ENCODE results near the gene GTF2A1L. TPM values are rescaled to one million over a fixed set of nuclear protein-coding genes. Genes with fewer than 3 reads are reported as not detected.

The GTF2A1L gene
- total RNA-seq, 1 donor from 2014 or later, result not detected

DNA sequence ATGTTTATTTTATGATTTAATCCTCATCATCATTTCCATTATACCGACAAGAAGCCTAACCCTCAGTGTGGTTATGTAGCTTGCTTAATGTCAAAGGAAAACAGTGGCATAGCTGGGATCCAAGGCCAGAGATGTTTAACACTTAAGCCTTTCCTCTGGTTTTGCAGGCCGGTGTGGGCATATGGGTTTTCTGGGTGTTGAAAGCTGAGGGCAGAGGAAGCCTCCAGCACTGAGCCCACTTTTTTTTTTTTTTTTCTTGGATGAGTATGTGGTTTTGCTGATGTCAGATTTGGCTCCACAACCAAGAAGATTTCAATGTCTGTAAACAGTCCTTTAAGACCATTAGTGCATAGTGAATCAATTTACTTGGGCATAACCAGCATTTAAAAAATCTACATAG lies 96.6 kb downstream of the GTF2A1L start:
- no peaks in the 10 kb centered on the region for H3K4me1 Mint-ChIP-seq (ENCODE audit: low read depth)
- H3K27ac Mint-ChIP-seq, result no peak overlapping the region
- H3K9me3 Mint-ChIP-seq, result no peaks in the 10 kb centered on the region
- H3K4me3 Mint-ChIP-seq (ENCODE audit: low read depth), result no peak overlapping the region
- DNase-seq (ENCODE audit: low spot score), result no peak
- no peaks in the 10 kb centered on the region for H3K36me3 Mint-ChIP-seq (ENCODE audit: low read depth)
- intact Hi-C loops (cut with micrococcal nuclease), result no loop called here
- no peaks in the 10 kb centered on the region for H3K27me3 Mint-ChIP-seq (ENCODE audit: low read depth)

DNA sequence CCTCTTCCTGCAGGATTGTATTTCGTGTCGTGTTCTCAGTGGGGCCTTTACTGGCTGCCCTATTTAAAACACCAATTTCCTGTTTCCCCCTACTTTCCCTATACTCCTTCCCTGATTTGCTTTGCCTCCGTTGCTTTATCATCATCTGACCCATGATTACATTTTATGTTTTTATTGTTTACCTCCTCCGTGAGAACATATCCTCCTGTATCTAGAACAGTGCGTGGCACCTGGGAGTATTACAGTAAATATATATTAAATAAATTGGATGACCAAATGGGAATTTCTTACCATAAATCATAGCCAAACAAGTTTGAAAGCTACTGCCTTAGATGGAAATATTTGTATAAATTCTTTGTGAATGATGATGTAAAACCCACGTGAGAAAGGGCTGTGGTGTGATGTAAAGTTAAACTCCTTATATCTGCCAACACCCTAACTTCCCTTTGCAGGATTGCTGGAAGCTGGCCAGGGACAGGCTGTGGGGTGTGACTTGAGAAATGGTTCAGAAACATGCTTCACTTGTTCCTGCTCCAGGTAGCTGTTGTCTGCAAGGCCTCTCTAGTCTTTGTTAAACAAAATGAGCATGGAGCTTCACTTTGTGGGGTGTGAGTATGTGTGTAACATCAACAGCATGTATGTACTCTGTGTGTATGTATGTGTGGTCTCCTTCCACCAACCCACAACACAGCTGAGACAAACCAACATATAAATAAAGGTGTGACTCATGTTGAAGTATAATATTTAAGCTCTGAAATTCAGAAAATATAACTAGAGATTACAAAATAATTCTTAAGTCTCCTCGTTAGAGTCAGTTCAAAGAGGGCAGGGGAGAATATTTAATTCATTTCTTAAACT lies 97.6 kb downstream of the GTF2A1L start:
- Mint-ChIP-seq H3K27me3 (ENCODE audit: low read depth) (no peaks in the 10 kb centered on the region), H3K36me3 (ENCODE audit: low read depth) (no peaks in the 10 kb centered on the region), H3K4me1 (ENCODE audit: low read depth) (no peaks in the 10 kb centered on the region), H3K4me3 (ENCODE audit: low read depth) (no peak overlapping the region), H3K9me3 (no peaks in the 10 kb centered on the region), H3K27ac (no peak overlapping the region)
- intact Hi-C loops (cut with micrococcal nuclease), result no loop called here
- DNase-seq (ENCODE audit: low spot score), result no peak

DNA sequence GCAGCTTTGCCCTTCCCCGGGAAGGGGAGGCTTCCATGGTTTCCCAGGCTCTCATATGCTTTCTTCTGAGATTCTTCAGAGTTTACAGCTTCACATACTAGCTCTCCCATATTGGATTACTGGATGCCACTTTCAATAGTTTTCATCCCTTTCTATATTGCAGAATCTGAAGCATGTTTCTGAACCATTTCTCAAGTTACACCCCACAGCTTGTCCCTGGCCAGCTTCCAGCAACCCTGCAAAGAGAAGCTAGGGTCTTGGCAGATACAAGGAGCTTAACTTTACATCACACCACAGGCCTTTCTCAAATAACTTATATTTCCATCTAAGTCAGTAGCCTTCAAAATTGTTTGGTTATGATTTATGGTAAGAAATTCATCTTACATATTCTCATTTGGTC lies 98.3 kb downstream of the GTF2A1L start:
- H3K27ac Mint-ChIP-seq, result no peak overlapping the region
- H3K36me3 Mint-ChIP-seq (ENCODE audit: low read depth), result no peaks in the 10 kb centered on the region
- intact Hi-C loops (cut with micrococcal nuclease), result no loop called here
- H3K4me3 Mint-ChIP-seq (ENCODE audit: low read depth), result no peak overlapping the region
- no peaks in the 10 kb centered on the region for H3K4me1 Mint-ChIP-seq (ENCODE audit: low read depth)
- no peak for DNase-seq (ENCODE audit: low spot score)
- H3K27me3 Mint-ChIP-seq (ENCODE audit: low read depth), result no peaks in the 10 kb centered on the region
- H3K9me3 Mint-ChIP-seq, result no peaks in the 10 kb centered on the region

DNA sequence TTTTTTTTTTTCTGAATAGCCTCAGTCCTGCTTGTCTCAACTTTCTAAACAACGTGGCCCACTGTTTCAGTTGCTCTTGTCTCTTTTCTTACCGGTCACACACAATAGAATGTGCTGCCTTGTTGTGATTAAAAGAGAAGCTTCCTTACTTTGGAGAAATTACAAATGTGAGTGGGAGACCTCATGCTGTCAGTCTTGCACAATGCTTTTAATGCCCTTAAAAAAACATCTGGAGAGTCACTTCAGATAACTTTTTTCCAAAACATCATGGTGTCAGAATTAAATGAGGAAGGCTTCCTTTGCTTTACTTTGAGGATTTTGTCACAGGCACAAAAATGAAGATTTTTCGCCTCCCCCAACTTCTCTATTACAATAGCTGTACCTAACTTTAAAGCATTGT lies 100.2 kb downstream of the GTF2A1L start:
- no peaks in the 10 kb centered on the region for H3K27me3 Mint-ChIP-seq (ENCODE audit: low read depth)
- H3K27ac Mint-ChIP-seq, result no peak overlapping the region
- H3K9me3 Mint-ChIP-seq, result no peaks in the 10 kb centered on the region
- intact Hi-C loops (cut with micrococcal nuclease), result no loop called here
- H3K4me1 Mint-ChIP-seq (ENCODE audit: low read depth), result no peaks in the 10 kb centered on the region
- no peak overlapping the region for H3K4me3 Mint-ChIP-seq (ENCODE audit: low read depth)
- no peaks in the 10 kb centered on the region for H3K36me3 Mint-ChIP-seq (ENCODE audit: low read depth)
- no peak for DNase-seq (ENCODE audit: low spot score)

DNA sequence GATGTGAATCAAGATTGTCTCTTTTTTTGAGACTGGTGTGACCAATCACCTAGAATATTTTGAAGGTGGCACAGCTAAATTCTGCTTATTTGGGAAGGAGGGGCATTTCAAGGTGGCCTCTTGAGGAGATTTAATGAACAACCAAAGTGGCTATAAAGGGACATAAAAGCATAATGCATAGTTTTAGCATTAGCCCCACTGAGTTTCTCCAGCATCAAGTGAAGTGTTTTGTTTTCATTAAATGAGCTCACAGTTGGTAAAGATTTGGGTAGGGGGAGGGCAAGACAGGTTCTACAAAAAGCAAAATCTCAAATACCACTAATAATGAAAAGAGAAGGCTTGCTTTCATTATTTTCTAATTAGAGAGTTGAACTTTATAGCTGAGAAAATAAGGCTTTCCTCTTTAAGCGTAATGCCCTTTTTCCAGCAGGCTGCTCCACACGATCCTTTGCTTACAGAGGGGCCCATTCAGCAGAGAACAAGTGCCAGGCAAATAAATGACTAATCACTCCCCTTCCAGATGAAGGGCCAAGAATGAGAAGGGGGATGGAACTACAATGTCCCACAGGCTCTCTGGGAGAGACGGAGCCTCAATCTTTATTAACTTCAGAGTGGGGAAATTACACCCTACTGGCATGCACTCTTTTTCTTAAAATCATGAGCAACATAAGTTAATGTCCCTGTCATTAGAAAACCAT lies 102.0 kb downstream of the GTF2A1L start:
- Mint-ChIP-seq H3K4me3 (ENCODE audit: low read depth) (no peak overlapping the region), H3K27ac (no peak overlapping the region), H3K27me3 (ENCODE audit: low read depth) (no peaks in the 10 kb centered on the region), H3K4me1 (ENCODE audit: low read depth) (no peaks in the 10 kb centered on the region), H3K9me3 (no peaks in the 10 kb centered on the region), H3K36me3 (ENCODE audit: low read depth) (no peaks in the 10 kb centered on the region)
- intact Hi-C loops (cut with micrococcal nuclease), result no loop called here
- no peak for DNase-seq (ENCODE audit: low spot score)

DNA sequence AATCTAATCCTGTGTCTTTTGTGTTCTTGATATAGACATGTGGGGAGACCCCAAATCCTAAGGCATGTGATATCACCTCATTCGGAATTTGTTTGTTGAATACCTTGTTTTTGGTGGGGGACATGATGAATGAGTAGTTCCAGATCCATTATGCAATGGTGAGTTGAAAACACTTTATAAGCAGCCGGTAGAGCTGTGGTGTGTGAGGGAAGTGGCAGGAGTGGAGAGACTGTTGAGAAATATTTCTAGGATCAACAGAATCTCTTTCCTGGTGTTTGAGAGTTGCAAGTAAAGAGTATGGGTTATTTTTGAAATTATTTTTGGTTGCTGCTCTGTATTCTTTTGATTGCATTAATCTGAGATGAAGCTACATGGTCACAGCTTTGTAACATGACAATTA lies 103.5 kb downstream of the GTF2A1L start:
- Mint-ChIP-seq H3K9me3 (no peaks in the 10 kb centered on the region), H3K27me3 (ENCODE audit: low read depth) (no peaks in the 10 kb centered on the region), H3K36me3 (ENCODE audit: low read depth) (no peaks in the 10 kb centered on the region), H3K4me3 (ENCODE audit: low read depth) (no peak overlapping the region), H3K27ac (no peak overlapping the region), H3K4me1 (ENCODE audit: low read depth) (no peaks in the 10 kb centered on the region)
- intact Hi-C loops (cut with micrococcal nuclease), result no loop called here
- no peak for DNase-seq (ENCODE audit: low spot score)

DNA sequence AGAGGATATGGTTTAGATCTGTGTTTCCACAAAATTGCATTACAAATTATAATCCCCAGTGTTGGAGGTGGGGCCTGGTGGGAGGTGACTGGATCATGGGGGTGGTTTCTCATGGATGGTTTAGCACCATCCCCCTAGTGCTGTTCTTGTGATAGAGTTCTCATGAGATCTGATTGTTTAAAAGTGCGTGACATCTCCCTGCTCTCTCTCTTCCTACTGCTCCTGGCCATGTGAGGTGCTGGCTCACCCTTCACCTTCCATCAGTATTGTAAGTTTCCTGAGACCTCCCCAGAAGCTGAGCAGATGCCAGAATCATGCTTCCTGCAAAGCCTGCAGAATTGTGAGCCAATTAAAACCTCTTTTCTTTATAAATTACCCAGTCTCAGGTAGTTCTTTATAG lies 104.7 kb downstream of the GTF2A1L start:
- H3K27ac Mint-ChIP-seq, result no peak overlapping the region
- intact Hi-C loops (cut with micrococcal nuclease), result no loop called here
- H3K4me3 Mint-ChIP-seq (ENCODE audit: low read depth), result no peak overlapping the region
- DNase-seq (ENCODE audit: low spot score), result no peak
- H3K4me1 Mint-ChIP-seq (ENCODE audit: low read depth), result no peaks in the 10 kb centered on the region
- no peaks in the 10 kb centered on the region for H3K36me3 Mint-ChIP-seq (ENCODE audit: low read depth)
- H3K9me3 Mint-ChIP-seq, result no peaks in the 10 kb centered on the region
- no peaks in the 10 kb centered on the region for H3K27me3 Mint-ChIP-seq (ENCODE audit: low read depth)

DNA sequence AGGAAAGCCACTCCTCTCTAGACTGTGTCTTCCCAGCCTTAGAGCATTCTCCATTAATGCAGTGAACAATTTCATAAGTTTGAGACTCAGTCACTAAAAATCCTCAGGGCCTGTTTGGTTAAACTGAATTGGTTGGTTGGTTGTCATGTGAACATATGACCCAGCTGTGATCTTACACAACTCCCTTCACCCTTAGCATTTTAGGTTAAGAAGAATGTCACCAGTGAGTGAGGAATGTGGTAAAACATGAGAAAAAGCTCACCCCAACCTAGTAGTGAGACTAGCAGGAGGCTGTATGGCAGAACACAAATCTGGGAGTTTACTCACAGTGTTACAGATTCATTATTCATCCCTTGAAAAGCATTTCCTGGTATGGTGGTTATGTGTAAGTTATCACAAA lies 105.5 kb downstream of the GTF2A1L start:
- Mint-ChIP-seq H3K4me1 (ENCODE audit: low read depth) (no peaks in the 10 kb centered on the region), H3K9me3 (no peaks in the 10 kb centered on the region), H3K27me3 (ENCODE audit: low read depth) (no peaks in the 10 kb centered on the region), H3K36me3 (ENCODE audit: low read depth) (no peaks in the 10 kb centered on the region), H3K27ac (no peak overlapping the region), H3K4me3 (ENCODE audit: low read depth) (no peak overlapping the region)
- intact Hi-C loops (cut with micrococcal nuclease), result no loop called here
- no peak for DNase-seq (ENCODE audit: low spot score)

DNA sequence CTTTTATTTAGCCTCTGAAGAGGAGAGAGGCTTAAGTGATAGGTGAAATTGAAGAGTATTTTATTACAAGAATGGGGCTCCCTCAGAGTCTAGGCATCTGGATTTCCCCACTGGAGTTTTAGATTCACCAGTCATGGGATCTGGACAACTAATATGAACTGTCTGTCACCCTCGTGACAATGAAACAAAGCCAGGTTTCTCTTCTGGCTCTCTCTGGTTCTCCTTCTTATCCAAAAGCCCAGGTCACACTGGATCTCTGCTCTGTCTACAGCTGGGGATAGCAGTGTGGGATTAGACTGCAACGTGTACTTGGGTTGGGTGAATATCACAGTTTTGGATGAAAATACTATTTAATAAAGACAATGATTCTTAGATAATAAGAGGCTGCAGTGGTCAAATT lies 106.6 kb downstream of the GTF2A1L start:
- H3K36me3 Mint-ChIP-seq (ENCODE audit: low read depth), result no peaks in the 10 kb centered on the region
- H3K9me3 Mint-ChIP-seq, result no peaks in the 10 kb centered on the region
- H3K4me1 Mint-ChIP-seq (ENCODE audit: low read depth), result no peaks in the 10 kb centered on the region
- no peaks in the 10 kb centered on the region for H3K27me3 Mint-ChIP-seq (ENCODE audit: low read depth)
- DNase-seq (ENCODE audit: low spot score), result no peak
- intact Hi-C loops (cut with micrococcal nuclease), result no loop called here
- H3K4me3 Mint-ChIP-seq (ENCODE audit: low read depth), result no peak overlapping the region
- no peak overlapping the region for H3K27ac Mint-ChIP-seq

DNA sequence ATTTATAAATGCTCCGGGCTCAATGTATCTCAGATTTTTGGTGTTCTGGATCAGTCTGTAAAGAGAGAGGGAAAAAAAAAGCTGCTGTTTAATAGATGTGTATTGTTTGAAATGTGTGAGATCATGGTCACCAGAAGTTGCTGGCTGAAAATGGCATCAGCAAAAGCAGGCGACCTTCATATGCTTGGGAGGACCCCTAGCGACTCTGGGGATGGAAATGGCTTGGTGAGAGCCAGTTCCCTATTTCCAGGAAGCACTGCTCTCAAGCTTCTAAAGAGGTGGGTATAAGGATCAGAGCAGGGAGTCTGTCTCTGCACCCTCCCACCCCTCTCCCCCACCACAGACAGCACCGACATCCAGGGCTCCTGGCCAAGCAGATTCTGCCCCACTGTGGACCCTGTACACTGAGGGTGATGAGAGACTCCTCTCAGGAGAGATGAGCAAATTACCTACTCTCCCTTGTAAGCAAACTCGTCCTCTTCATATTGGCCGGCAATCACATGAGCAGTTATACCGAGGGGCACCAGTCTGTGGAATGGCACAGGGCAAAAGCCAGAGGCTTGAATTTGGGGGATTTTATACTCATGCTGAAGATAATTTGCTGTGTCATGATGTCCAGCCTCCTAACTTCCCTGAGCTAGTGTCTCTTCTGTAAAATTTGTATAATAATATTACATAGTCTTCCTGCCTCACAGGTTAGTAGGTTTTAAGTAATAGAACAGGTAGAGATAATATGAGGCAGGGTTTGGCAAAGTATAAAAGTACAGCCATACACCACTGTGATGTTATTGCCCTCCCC lies 108.2 kb downstream of the GTF2A1L start:
- Mint-ChIP-seq H3K4me1 (ENCODE audit: low read depth) (no peaks in the 10 kb centered on the region), H3K9me3 (no peaks in the 10 kb centered on the region), H3K36me3 (ENCODE audit: low read depth) (no peaks in the 10 kb centered on the region), H3K4me3 (ENCODE audit: low read depth) (no peak overlapping the region), H3K27me3 (ENCODE audit: low read depth) (no peaks in the 10 kb centered on the region), H3K27ac (no peak overlapping the region)
- DNase-seq (ENCODE audit: low spot score), result no peak
- intact Hi-C loops (cut with micrococcal nuclease), result no loop called here

DNA sequence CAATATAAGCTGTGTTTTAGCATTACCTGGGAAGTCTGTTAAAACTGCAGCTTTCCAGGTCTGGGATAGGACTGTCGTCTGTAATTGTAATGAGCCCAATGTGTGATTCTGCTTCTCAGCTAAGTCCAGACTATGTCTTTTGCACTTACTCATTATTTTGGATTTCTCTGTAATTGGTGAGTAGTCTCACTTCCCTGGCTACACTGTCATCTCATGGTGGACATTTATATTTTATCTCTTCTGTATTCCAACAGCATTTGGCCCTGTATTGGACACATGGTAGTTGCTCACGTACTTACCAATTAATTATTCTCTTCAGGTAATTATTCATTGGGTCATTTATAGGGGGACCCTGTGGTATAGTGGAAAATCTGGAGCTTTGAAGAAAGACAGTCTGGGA lies 109.9 kb downstream of the GTF2A1L start:
- no peaks in the 10 kb centered on the region for H3K9me3 Mint-ChIP-seq
- no peak for DNase-seq (ENCODE audit: low spot score)
- no peaks in the 10 kb centered on the region for H3K4me1 Mint-ChIP-seq (ENCODE audit: low read depth)
- intact Hi-C loops (cut with micrococcal nuclease), result no loop called here
- H3K27ac Mint-ChIP-seq, result no peak overlapping the region
- H3K4me3 Mint-ChIP-seq (ENCODE audit: low read depth), result no peak overlapping the region
- no peaks in the 10 kb centered on the region for H3K27me3 Mint-ChIP-seq (ENCODE audit: low read depth)
- H3K36me3 Mint-ChIP-seq (ENCODE audit: low read depth), result no peaks in the 10 kb centered on the region

DNA sequence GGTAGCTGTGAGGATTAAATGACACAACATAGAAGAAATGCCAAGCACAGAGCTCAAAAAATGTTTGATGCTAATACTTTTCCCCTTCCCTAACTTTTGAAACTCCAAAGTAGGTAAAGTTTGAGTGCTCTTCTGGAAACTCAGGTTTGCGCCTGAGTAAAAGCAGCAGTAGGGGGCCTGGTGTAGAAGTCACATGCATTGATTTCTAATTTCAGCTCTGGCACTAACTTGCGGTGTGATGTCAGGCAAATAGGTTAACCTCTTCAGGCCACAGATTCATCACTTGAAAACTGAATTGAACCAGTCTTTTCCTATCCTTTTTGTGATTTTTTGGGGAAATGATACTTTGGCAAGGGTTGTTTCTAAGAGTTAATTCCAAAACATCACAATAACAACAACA lies 110.6 kb downstream of the GTF2A1L start:
- no peak overlapping the region for H3K27ac Mint-ChIP-seq
- H3K9me3 Mint-ChIP-seq, result no peaks in the 10 kb centered on the region
- no peak for DNase-seq (ENCODE audit: low spot score)
- intact Hi-C loops (cut with micrococcal nuclease), result no loop called here
- no peak overlapping the region for H3K4me3 Mint-ChIP-seq (ENCODE audit: low read depth)
- no peaks in the 10 kb centered on the region for H3K36me3 Mint-ChIP-seq (ENCODE audit: low read depth)
- H3K27me3 Mint-ChIP-seq (ENCODE audit: low read depth), result no peaks in the 10 kb centered on the region
- no peaks in the 10 kb centered on the region for H3K4me1 Mint-ChIP-seq (ENCODE audit: low read depth)

DNA sequence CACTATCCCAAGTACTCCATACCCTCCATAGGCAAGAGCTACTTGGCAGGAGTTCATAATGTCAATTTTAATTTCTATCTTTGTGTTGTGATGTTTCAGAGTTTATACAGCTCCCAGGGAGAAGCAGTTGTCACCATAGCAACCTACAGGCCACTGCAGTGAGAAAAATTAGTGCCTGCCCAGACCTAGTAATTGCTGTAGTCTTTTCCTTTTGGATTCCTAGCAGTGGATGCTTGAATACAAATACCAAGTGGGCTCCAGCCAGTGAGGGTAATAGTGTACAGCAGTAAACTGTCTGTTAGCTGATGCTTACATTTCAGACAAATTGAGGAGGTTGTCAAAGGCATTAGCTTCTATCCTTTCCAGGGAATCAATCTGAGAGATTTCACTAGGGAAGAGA lies 111.2 kb downstream of the GTF2A1L start:
- Mint-ChIP-seq H3K9me3 (no peaks in the 10 kb centered on the region), H3K4me1 (ENCODE audit: low read depth) (no peaks in the 10 kb centered on the region), H3K36me3 (ENCODE audit: low read depth) (no peaks in the 10 kb centered on the region), H3K27ac (no peak overlapping the region), H3K27me3 (ENCODE audit: low read depth) (no peaks in the 10 kb centered on the region), H3K4me3 (ENCODE audit: low read depth) (no peak overlapping the region)
- no peak for DNase-seq (ENCODE audit: low spot score)
- intact Hi-C loops (cut with micrococcal nuclease), result no loop called here
